Mononuclear cell (primary cell): Measurements from ENCODE around the gene DCST2. TPM values are rescaled to one million over a fixed set of nuclear protein-coding genes. Genes with fewer than 3 reads are reported as not detected.
"Not testable (repeated sequence)": the region's sequence is repeated elsewhere in the genome, so short reads cannot be mapped to it uniquely, and the experiment has no call there.

Source experiments
- H3K27me3 ChIP-seq: 2 replicates; pipeline ENCODE4 v1.6.0; 2011; ENCODE audit warnings: low read length, control low read depth; ENCODE audit not compliant: insufficient read depth
- H3K4me1 ChIP-seq: 2 replicates; pipeline ENCODE4 v1.5.1; 2011; ENCODE audit warnings: mild to moderate bottlenecking, low read length, control low read depth; ENCODE audit not compliant: insufficient read depth
- H3K4me3 ChIP-seq: 2 replicates; pipeline ENCODE4 v1.5.1; 2011; ENCODE audit warnings: mild to moderate bottlenecking, low read length, moderate library complexity
- H3K9me3 ChIP-seq: 2 replicates; pipeline ENCODE4 v1.5.1; 2011; ENCODE audit warnings: low read depth, mild to moderate bottlenecking, control low read depth, low read length
- total RNA-seq: library from RNA; depleted of rRNA; stranded (reverse); fragments of >200 nt; gene quantifications from one replicate; pipeline ENCODE4 v1.2.3, GENCODE V29; 2012

DCST2 gene
- total RNA-seq, 1 donor = 0.10 TPM

GRCh38 chr1:154996966-154997701 is 36.4 kb downstream of the DCST2 start:
- Histone ChIP-seq H3K4me3 (no peak overlapping the region), H3K27me3 (no peaks in the 10 kb centered on the region), H3K4me1 (peaks cover 52% of the 10 kb centered on the region), H3K9me3 (no peaks in the 10 kb centered on the region)

GRCh38 chr1:154995301-154995983 is 38.1 kb downstream of the DCST2 start:
- H3K4me3 ChIP-seq, H3K27me3 ChIP-seq, H3K9me3 ChIP-seq: not testable (repeated sequence)
- peaks cover 48% of the 10 kb centered on the region for H3K4me1 ChIP-seq

- Histone ChIP-seq H3K9me3 (no peaks in the 10 kb centered on the region), H3K27me3 (no peaks in the 10 kb centered on the region), H3K4me1 (peaks cover 40% of the 10 kb centered on the region), H3K4me3 (no peak overlapping the region)
Measured at GRCh38 chr1:154994591-154994990, 39.0 kb downstream of the DCST2 start.

GRCh38 chr1:154994269-154994587 is 39.4 kb downstream of the DCST2 start:
- Histone ChIP-seq H3K4me1 (peaks cover 37% of the 10 kb centered on the region), H3K4me3 (no peak overlapping the region), H3K9me3 (no peaks in the 10 kb centered on the region), H3K27me3 (no peaks in the 10 kb centered on the region)

- no peaks in the 10 kb centered on the region for H3K27me3 ChIP-seq
- H3K4me1 ChIP-seq = peaks cover 32% of the 10 kb centered on the region
- no peak within 1 kb of the TSS for H3K4me3 ChIP-seq
- no peaks in the 10 kb centered on the region for H3K9me3 ChIP-seq
Measured at GRCh38 chr1:154993572-154994268, 39.9 kb downstream of the DCST2 start, which contains the start of gene LENEP. Gene LENEP, plus strand, starts transcription at chr1:154993586. Its CDS starts 22 bp downstream, at chr1:154993608.

- Histone ChIP-seq H3K4me3 (no peak overlapping the region), H3K4me1 (peaks cover 28% of the 10 kb centered on the region), H3K9me3 (no peaks in the 10 kb centered on the region), H3K27me3 (no peaks in the 10 kb centered on the region)
Measured at GRCh38 chr1:154992721-154993571, 40.6 kb downstream of the DCST2 start.

- Histone ChIP-seq H3K4me1 (peaks cover 14% of the 10 kb centered on the region), H3K4me3 (no peak overlapping the region), H3K9me3 (no peaks in the 10 kb centered on the region), H3K27me3 (no peaks in the 10 kb centered on the region)
Measured at GRCh38 chr1:154990276-154990675, 43.3 kb downstream of the DCST2 start.

GRCh38 chr1:154989195-154989860 is 44.3 kb downstream of the DCST2 start:
- H3K27me3 ChIP-seq = no peaks in the 10 kb centered on the region
- H3K4me3 ChIP-seq = no peak overlapping the region
- peaks cover 13% of the 10 kb centered on the region for H3K4me1 ChIP-seq
- H3K9me3 ChIP-seq = no peaks in the 10 kb centered on the region

GRCh38 chr1:154988058-154988954 is 45.3 kb downstream of the DCST2 start:
- Histone ChIP-seq H3K9me3 (no peaks in the 10 kb centered on the region), H3K27me3 (no peaks in the 10 kb centered on the region), H3K4me1 (peaks cover 23% of the 10 kb centered on the region), H3K4me3 (no peak overlapping the region)

- peaks cover 27% of the 10 kb centered on the region for H3K4me1 ChIP-seq
- no peak overlapping the region for H3K4me3 ChIP-seq
- H3K9me3 ChIP-seq = no peaks in the 10 kb centered on the region
- no peaks in the 10 kb centered on the region for H3K27me3 ChIP-seq
Measured at GRCh38 chr1:154987326-154987725, 46.3 kb downstream of the DCST2 start.

GRCh38 chr1:154986736-154987135 is 46.8 kb downstream of the DCST2 start:
- H3K4me1 ChIP-seq = peaks cover 29% of the 10 kb centered on the region
- not testable (repeated sequence) for H3K9me3 ChIP-seq, H3K27me3 ChIP-seq, H3K4me3 ChIP-seq

- no peaks in the 10 kb centered on the region for H3K9me3 ChIP-seq
- H3K27me3 ChIP-seq = no peaks in the 10 kb centered on the region
- peaks cover 29% of the 10 kb centered on the region for H3K4me1 ChIP-seq
- H3K4me3 ChIP-seq = peak overlapping the region; percentile 60
Measured at GRCh38 chr1:154983776-154984466, 49.7 kb downstream of the DCST2 start.
